Kidney (tissue), 14 donors: ENCODE results near the gene LRRC4C. TPM values are rescaled to one million over a fixed set of nuclear protein-coding genes. Genes with fewer than 3 reads are reported as not detected.
"Not testable (repeated sequence)": the region's sequence is repeated elsewhere in the genome, so short reads cannot be mapped to it uniquely, and the experiment has no call there.

Source experiments
- DNase-seq, 5 donors: peaks; one replicate each; pipeline ENCODE4 v3.0.0-alpha.2; 2013 to 2020
- FAIRE-seq: peaks from 2 replicates; lab custom pipeline; 2012; peaks lifted over from hg19 to GRCh38; lab: Jason Lieb, UNC
- H3K27ac ChIP-seq, 2 donors: one replicate each; pipeline ENCODE4 v1.7.0; 2013; ENCODE audit warnings: low read depth in 2 of 2, low read length in 2 of 2, inconsistent platforms in 1 of 2
- H3K27me3 ChIP-seq: one replicate; pipeline ENCODE4 v1.7.1; 2013; ENCODE audit warnings: low read length, inconsistent platforms; ENCODE audit not compliant: control insufficient read depth, insufficient read depth
- H3K36me3 ChIP-seq, 3 donors: one replicate each; pipeline versions ENCODE4 v1.7.0 to v1.7.1; 2013; ENCODE audit warnings: low read length in 3 of 3, control low read depth in 1 of 3, inconsistent platforms in 1 of 3; ENCODE audit not compliant: insufficient read depth in 3 of 3, control insufficient read depth in 2 of 3
- H3K4me1 ChIP-seq, 3 donors: one replicate each; pipeline versions ENCODE4 v1.7.0 to v1.7.1; 2013; ENCODE audit warnings: low read length in 3 of 3, inconsistent platforms in 1 of 3, low read depth in 1 of 3; ENCODE audit not compliant: control insufficient read depth in 2 of 3, insufficient read depth in 2 of 3
- H3K4me3 ChIP-seq, 3 donors: one replicate each; pipeline versions ENCODE4 v1.7.0 to v1.8.1; 2013; ENCODE audit warnings: low read length in 3 of 3, control low read depth in 1 of 3, inconsistent platforms in 1 of 3
- H3K9ac ChIP-seq, 3 donors: one replicate each; pipeline versions ENCODE4 v1.7.0 to v1.7.1; 2013; ENCODE audit warnings: low read length in 3 of 3, control low read depth in 1 of 3, inconsistent platforms in 1 of 3
- H3K9me3 ChIP-seq, 3 donors: one replicate each; pipeline versions ENCODE4 v1.7.0 to v1.7.1; 2013; ENCODE audit warnings: low read length in 3 of 3, control low read depth in 1 of 3, inconsistent platforms in 1 of 3; ENCODE audit not compliant: control insufficient read depth in 2 of 3, insufficient read depth in 1 of 3
- CTCF ChIP-seq: IDR thresholded peaks from 3 replicates; pipeline ENCODE4 v1.5.1; 2012; ENCODE audit warnings: mild to moderate bottlenecking, moderate library complexity, borderline replicate concordance; ENCODE audit not compliant: insufficient read depth; ENCODE audit errors: extremely low read depth
- intact Hi-C: fragments of 100-400 bp; cut with DNase I; formaldehyde crosslinking; loops from one replicate; pipeline ENCODE4 v1.11.1; 2022
- polyA plus RNA-seq: library from polyadenylated mRNA; stranded (reverse); fragments of 350-450 nt; fragmentation: Illumina TruSeq; extraction: RNeasy Lipid Tissue Mini Kit (QIAGEN cat#74804); gene quantifications from one replicate; pipeline ENCODE4 v1.2.3, GENCODE V29; 2014; ENCODE audit warnings: low read depth, low replicate concordance; ENCODE audit not compliant: insufficient read depth
- total RNA-seq: library from RNA; stranded (reverse); fragmentation: NEBNext Ultra II Directional; extraction: Animal tissue kit (Norgen Biotek cat#: 25700); gene quantifications from one replicate; pipeline ENCODE4 v1.2.1, GENCODE V29; 2021
- donor health status: control.
- donor health status: control.
- donor health status: control.
- donor health status: control.
- donor health status: control.
- donor health status: DM: yes; HTN: yes; CAD: no.
- donor health status: Normal renal cell carcinoma (clear cell type).

The LRRC4C gene
- total and polyA plus RNA-seq, 2 donors from 2014 or later: 0.26 to 1.6 TPM

GRCh38 chr11:40202589-40203270 is 1256.7 kb downstream of the LRRC4C start:
- DNase-seq (no peak), FAIRE-seq (no peak)
- H3K36me3 ChIP-seq: no peaks in the 10 kb centered on the region
- no peak for TF ChIP-seq CTCF
- no peaks in the 10 kb centered on the region for H3K9me3 ChIP-seq
- intact Hi-C loops: no loop called here
- no peak overlapping the region for H3K4me3 ChIP-seq
- H3K27me3 ChIP-seq: no peaks in the 10 kb centered on the region
- H3K9ac ChIP-seq: no peak overlapping the region
- H3K27ac ChIP-seq: no peak overlapping the region
- H3K4me1 ChIP-seq: no peaks in the 10 kb centered on the region

- H3K27me3 ChIP-seq, H3K9me3 ChIP-seq, FAIRE-seq, H3K27ac ChIP-seq, H3K4me3 ChIP-seq, H3K4me1 ChIP-seq, intact Hi-C loops, H3K36me3 ChIP-seq, DNase-seq, H3K9ac ChIP-seq: not testable (repeated sequence)
Observed at GRCh38 chr11:40192590-40192989, 1266.9 kb downstream of the LRRC4C start.

DNA sequence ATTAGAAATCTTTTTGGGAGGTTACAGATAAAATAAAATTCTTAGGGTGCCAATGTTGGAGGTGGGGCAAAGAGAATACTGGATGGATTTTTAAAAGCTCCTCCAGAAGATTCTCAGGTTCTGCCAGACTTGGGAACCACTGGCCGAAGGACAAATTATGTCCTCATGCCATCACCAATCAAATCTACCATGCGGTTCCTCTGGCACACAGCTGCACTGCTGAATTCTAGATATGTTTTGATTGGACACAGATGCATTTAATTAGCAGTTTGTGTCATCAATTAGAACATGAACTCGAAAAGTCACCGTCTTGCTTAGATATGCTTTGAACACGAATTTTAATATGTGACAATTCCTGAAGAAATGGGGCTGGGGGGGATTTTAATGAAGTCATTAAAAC is 1269.2 kb downstream of the LRRC4C start:
- FAIRE-seq (no peak), DNase-seq (no peak)
- no peaks in the 10 kb centered on the region for H3K36me3 ChIP-seq
- no peak for TF ChIP-seq CTCF
- H3K27ac ChIP-seq: no peak overlapping the region
- no peak overlapping the region for H3K9ac ChIP-seq
- H3K4me3 ChIP-seq: no peak overlapping the region
- H3K4me1 ChIP-seq: no peaks in the 10 kb centered on the region
- no peaks in the 10 kb centered on the region for H3K9me3 ChIP-seq
- intact Hi-C loops: no loop called here
- no peaks in the 10 kb centered on the region for H3K27me3 ChIP-seq

GRCh38 chr11:40188848-40189247 is 1270.6 kb downstream of the LRRC4C start:
- Histone ChIP-seq H3K4me3 (no peak overlapping the region), H3K9ac (no peak overlapping the region), H3K27ac (no peak overlapping the region), H3K27me3 (no peaks in the 10 kb centered on the region), H3K36me3 (no peaks in the 10 kb centered on the region), H3K9me3 (no peaks in the 10 kb centered on the region), H3K4me1 (no peaks in the 10 kb centered on the region)
- intact Hi-C loops: no loop called here
- no peak for TF ChIP-seq CTCF
- FAIRE-seq (no peak), DNase-seq (peak in 2 of 5 donors; percentile 19 to 56)
